Activated effector memory CD4-positive, alpha-beta T cell treated with anti-CD3 and anti-CD28 coated beads, Interleukin-2, amount 50 U/mL, for 16 hours (primary cell): Measurements from ENCODE around the gene ANKS1B.
A peak's percentile ranks its signal among the peaks of the same experiment; 100 is the strongest.
"Not testable (repeated sequence)": the region's sequence is repeated elsewhere in the genome, so short reads cannot be mapped to it uniquely, and the experiment has no call there.

Experiments
- DNase-seq: peaks from one replicate; pipeline ENCODE4 v3.0.0-alpha.2; 2020

The ANKS1B gene

DNA sequence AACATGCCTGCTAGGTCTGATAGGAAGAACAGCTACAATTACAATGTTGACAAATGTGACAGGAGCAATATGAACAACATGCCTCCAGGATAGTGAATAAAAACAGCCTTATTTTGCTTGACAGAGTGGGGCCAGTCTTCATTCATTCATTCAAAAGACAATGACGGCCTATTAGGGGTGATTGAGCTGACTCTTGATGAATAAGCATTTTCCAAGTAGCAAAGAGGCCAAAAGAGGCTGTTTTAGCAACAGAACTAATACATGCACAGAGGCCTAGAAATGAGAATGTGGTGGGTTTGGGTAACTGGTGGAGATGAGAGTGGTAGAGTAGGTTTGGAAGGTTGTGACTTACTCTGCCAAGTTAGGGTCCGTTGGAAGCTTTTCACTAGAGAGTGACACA, 1201.3 kb downstream of the ANKS1B start:
- no peak for DNase-seq

DNA sequence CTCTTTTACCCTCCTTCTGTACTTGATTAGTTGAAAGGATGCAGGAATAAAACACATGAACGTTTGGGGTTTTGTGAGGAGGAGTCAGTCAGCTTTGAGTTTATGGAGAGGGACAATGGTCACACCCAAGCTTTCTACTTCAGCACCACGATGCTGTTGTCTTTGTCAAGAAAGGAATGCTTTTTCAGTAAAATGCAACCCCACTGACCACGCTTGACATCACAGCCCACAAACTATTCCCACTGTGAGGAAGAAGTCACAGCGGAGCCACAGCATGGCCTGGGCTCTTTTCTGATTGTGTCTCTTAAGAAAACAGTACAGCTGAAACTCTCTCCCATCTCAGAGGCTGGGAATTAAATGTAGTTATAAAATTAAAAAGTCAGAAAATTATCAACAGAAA, 1204.5 kb downstream of the ANKS1B start:
- no peak for DNase-seq

DNA sequence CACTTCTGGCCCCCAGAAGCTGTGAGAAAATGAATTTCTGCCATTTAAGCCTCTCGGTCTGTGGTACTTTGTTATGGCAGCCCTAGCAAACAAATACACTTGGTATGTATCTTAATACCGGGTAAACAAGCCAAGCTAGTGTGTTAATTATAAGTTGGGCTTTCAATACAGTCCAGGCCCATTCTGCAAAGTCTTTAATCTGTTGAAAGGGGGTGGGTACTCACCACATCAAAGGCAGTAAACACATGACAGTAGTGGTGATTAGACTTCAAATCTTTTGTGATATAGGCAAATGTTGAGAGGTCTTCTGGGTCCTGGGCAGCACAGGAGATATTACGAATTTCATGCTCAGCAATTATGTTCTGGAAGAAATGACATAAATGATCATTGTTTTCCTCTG, 1211.9 kb downstream of the ANKS1B start:
- no peak for DNase-seq

DNA sequence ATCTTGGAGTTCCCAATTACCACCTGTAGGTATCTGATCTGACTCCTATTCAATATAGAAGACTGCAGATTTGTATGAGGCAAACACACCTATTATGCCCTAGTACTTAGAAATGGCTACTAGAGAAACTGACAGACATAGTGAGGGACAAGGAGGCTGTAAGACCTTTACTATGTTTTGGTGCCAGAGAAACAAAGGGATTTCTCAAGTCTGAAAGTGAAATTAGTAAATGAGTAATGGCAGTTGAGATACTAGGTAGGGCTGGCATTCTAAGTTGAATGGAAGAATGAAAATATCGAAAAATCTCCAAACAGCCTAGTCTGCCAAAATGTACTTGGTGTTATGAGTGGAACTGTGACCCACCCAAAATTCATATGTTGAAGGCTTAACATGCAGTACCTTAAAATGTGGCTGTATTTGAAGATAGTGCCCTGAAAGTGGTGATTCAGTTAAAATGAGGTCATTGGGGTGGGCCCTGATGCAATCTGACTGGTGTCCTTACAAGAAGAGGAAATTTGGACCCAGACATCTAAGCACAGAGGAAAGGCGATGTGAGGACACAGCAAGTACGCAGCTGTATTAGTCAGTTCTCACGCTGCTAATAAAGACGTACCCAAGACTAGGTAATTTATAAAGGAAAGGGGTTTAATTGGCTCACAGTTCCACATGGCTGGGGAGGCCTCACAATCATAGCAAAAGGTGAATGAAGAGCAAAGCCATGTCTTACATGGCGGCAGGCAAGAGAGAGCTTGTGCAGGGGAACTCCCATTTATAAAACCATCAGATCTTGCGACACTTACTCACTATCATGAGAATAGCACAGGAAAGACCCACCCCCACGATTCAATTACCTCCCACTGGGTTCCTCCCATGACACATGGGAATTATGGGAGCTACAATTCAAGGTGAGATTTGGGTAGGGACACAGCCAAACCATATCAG, 1212.7 kb downstream of the ANKS1B start:
- DNase-seq, result no peak

DNA sequence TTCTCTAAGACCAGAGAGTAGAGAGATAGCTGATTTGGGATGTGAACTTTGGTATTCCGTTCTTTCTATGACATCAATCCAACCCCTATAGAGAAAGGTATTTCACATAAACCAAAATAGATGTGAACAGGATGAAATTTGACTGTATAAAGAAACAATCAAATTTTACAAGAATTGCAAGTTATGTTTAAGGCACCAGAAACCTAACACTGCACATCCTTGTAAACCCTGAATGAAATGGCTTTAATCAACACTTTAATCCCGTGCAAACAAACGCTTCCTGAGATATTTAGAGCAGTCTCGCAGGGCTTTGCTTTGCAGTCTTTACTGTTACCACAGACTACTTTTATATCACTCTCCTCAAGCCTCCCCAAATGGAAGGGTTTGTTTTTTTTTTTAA, 1214.5 kb downstream of the ANKS1B start:
- no peak for DNase-seq

DNA sequence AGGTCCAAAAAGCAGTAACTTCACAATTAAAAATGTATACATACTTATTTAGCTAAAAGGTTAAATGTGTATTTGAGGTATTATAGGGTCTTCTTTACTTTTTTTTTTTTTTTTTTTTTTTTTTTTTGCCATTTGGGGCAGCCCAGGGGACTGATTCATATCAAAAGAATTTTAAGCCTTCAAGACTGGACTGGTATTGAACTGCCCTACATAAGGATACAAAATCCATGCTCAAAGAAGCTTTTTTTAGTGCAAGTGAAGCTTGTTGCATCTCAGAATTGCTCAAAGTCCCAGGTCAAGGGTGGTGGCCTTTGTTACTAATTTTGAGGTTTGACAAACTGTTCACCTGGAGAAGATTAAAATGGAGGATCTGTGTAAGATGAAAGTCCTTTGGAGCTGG, 1215.7 kb downstream of the ANKS1B start:
- no peak for DNase-seq

DNA sequence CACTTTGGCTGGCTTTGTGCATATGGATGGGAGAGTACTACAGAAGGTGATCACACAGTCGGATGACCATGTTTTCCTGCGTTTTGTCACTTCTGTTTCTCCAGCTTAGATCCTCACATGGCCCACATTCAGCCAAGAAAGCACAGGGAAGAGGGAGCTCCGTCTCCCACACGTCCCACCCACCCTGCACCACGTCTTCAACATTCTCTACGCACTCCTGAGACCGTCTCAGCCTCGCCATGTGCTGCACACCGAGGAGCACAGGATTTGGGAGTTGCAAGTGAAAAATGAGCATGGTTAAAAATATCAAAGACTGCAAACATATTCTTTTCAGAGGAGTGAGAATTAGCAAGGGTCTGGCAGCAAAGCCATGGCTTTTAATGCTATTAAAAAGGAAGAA, 1217.5 kb downstream of the ANKS1B start:
- no peak for DNase-seq

DNA sequence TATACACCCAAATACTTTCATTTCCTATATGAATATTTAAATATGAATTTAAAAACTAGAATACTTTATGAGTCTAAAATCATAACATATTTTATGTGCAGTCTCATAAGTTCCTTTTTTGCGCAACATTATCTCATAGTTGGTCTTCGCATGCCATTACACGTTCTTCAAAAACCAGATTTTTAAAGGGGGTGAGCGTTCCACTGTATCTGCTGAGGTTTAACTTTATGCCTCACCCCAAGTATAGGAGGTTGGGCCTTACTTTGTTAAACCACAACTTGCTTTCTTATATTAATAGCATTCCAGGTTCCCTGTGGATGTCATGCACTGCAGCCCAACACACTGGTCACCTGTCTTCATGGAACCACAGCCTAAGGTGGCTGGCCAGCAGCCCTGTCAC, 1221.1 kb downstream of the ANKS1B start:
- DNase-seq, result no peak

DNA sequence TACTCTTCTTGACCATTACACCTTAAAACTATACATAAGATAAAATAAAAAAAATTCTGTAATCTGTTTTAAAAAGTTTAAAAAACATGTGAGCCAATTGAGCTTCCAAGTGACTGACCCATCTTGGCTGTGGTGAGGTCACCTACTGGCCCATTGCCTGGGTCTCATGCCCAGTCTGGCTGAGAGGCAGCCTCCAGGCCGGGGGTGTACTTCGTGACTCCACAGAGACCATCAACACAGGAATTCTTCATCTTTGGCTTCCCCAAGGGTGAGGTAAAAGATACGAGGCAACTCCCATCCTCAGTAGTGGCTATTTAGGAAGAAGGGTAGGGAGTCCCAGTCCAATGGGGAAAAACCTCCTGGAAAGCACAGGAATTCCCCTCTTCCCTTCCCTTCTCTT, 1226.4 kb downstream of the ANKS1B start:
- no peak for DNase-seq

DNA sequence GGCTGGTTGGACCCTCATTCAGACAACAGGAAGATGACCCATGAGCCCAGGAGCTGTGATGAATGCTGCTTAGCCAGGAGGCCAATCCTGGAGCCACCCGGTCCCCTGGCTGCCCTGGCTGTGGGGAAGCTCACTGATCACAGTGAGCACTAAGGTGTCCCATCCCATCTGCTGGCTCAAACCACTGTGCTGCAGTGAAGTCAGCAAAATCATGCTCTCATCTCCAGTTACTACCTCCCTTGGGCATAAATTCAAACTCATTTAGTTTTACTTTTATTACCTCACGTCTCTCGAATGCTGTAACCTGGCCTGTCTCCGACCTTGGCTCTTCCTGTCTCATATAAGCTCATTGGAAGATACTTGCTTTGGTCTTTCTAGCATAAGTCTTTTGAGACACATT, 1227.3 kb downstream of the ANKS1B start:
- no peak for DNase-seq

DNA sequence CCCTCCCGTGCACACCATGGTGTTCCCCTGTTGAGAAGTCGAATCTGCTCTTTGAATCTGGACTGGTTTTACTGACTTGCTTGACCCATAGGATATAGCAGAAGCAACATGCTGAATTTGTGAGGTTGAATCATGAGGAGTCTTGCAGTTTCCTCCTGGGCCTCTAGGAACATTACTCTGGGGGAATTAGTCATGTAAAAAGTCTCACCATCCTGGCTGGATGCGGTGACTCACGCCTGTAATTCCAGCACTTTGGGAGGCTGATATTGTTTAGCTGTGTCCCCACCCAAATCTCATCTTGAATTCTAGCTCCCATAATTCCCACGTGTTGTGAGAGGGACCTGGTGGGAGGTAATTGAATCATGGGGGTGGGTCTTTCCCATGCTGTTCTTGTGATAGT, 1228.9 kb downstream of the ANKS1B start:
- not testable (repeated sequence) for DNase-seq

DNA sequence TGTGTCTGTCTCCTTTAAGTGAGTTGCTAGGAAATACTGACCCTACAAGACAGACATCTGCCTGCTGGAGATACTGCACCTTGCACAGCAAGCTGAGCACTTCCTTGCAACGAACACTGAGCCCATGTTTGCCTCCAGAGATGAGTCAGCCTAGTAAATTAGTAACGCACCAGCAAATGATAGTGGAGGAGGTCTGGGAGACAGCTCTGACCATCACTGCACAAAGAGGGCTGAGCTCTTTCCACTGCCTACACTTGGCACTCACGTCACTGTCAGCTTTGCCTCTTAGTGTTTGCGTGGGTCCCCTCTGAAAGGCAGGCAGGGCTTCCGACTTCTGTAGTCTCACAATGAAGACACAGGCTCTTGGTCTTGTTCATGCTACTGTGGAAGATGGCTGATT, 1230.6 kb downstream of the ANKS1B start:
- DNase-seq, result no peak

DNA sequence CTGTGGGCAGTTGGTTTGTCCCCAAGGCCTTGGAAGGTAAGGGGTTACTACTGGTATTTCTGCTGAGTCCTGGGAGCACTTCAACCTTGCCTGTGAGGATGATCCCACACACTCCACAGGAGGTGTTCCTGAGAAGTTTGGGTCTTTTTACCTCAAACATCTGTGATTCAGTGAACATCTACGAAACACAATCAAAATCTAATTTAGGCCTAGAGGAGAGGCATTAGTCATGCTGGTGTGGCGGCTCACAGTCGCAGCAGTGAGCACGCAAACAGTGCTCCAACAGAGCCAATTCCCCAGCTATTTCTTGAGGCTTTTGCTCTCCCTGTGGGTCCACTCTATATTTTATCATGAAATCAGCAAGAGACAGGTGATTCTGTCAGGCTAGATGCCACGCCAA, 1232.0 kb downstream of the ANKS1B start:
- DNase-seq, result no peak

DNA sequence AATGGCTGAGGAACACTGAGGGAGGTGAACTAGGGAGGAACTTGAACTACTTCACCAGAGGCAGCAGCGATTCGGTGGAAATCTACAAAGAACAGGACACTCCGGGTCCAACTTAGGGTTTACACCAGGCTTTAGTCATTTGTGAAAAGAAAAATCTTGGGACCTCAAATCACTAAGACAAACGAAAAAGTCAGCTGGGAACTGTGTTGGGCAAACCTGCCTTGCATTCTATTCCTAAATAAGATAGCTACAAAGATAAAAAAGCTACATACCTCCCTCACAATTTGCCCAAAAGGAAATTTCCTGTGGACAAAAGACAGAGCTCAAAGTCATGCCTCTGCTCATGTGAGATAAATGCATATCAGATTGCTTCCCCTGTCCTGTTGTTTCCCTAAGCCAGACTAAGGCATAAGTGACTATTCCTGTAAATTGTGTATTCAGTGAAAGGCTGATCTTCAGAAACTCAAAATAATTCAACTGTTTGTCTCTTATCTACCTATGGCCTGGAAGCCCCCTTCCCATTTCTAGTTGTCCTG, 1233.1 kb downstream of the ANKS1B start:
- DNase-seq, result no peak

DNA sequence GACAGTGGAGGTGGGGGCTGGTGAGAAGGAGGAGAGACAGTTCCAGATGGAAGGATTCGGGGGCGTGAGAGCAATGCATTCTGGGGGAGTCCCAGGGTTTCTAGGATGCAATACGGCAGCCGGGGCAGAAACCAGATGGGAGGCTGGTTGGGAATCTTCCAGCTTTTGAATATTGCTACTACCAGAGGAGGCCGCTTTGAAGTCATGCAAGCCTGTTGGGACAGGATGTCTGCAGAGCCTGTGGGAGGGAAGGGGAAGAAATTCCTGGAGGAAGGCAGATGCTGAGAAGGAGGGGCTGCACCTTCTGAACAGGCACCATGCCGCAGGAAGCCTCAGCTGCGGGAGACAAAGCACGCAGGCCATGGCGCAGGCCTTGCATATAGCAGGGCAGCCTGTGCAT, 1234.2 kb downstream of the ANKS1B start:
- DNase-seq, result no peak

DNA sequence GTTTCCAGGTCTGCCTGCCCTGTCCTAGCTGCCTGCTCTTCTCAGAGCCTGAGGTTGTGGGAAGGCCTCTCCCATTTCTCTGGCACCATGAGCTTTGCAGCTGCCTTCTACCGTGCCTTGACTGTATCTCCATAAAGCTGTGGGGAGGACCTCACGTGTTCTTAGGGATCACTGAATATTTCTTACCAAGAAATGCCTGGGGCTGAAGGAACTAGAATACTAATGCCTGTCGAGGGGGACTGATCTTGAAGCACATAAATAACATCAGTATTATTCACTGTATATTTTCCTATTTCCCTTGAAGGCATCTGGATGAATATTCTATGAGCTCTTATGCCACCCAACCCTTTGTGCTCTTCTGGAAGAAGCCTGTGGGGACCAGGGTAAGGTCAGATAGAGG, 1236.3 kb downstream of the ANKS1B start:
- no peak for DNase-seq

DNA sequence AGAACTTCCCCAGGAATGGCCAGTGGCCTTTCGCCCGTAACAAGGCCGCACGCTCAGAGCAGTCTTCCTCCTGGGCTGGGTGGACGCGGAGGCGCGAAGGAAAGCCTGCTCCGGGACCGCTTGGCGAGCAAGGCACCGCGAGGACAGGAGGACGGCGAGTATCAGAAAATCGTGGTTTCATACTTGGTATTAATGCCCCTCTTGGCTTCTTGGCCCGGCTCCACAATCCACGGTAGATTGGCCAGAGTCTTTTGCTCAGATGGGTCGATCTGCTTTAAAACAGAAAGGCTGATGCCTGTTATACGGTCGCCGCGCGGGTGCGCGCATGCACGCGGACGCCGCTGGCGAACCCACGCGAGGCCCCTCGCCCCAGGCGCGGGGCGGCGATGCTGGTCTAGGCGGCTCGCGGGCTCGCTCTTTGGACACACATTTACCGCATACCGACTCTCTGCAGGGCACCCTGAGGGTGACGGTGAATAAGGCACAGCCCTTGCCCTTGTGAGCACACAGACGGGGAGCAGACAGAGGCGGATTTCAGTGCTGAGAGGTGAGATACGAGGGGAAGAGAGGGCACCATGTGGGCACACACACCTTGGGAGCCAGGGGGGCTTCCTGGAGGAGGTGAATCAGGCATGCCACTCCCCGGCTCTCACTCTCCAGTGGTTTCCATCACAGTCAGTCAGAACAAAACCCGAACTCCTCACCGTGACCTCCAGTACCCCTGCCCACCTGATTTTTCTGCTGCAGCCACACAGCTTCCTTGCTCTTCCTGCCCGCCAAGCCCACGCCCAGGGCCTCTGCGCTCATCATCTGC, 1239.0 kb downstream of the ANKS1B start:
- peak; percentile 78 for DNase-seq

DNA sequence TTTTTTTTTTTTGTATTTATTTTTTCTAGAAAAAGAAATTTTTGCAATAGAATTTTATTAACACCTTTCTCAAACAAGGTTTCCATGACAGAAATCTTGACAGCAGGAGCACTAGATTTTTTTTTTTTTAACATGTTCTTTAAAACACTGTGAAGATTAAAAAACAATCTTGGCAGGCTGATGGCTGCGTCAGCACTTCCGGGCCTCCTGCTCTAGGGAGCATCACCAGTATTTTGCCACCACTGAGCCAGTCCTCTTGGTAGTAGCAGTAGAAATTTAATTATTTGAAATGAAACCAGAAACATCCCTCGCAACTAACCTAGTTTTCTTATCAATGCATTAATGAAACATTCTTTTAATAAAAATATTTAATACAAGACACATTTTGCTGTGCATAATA, 1240.1 kb downstream of the ANKS1B start:
- peak; percentile 74 for DNase-seq

DNA sequence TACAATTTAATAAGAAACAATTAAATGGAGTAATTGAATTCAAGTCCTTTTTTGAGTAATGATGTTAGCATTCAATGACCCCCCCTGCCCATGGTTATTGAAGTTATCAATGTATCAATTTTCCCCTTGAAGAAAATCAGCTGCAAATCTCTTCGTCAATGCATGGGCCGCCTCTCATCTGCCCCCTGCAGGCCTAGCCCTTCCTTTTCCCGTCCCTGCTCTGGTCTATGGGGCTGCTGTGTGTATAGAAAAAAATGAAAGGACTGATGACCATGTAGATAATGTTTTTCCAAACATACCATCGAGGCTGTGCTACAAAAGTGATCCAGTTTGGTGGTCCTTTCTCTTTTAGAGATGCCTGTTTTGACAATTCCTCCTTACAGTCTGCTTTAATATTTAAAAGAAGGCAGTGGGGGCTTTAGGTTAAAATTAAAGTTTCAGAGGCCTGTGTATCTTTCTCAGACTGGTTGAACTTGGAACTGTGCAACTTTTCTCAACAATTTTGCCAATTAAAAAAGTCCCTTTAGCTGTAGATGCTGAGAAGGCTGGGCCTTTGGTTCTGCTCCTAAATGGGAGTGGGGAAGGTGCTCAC, 1241.3 kb downstream of the ANKS1B start:
- DNase-seq, result peak; percentile 77

DNA sequence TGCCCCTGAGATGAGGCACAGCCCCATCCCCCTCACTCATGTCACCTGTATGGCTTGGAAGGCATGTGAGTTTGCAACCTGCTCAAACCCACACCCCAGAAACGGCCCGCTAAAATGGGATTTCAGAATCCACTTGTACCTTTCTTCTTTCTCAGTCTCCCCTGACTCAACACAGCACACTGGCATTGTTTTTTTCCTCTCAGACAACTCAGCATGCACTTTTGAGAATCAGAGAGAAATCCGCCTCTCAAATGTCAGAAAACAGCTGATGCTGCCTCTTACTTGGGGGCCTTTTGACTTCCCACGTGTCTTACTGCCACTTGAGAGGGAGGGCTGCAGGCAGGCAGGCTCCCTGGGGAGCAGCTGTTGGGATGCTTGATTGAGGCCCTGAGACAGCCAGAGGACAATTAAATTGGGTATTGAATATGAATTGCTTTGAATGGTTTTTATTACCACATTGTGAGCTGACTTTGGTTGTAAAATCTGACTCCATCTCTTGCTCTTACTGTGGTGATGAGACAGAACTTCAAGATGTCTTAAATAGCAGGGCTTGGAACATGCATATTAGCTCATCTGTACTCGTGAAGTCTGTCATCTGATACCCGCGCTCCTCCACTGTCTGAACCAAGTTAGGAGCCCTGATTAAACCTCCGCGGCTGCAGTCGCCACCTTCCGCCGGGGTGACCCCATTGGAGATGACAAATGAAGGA, 1243.0 kb downstream of the ANKS1B start:
- DNase-seq, result no peak

DNA sequence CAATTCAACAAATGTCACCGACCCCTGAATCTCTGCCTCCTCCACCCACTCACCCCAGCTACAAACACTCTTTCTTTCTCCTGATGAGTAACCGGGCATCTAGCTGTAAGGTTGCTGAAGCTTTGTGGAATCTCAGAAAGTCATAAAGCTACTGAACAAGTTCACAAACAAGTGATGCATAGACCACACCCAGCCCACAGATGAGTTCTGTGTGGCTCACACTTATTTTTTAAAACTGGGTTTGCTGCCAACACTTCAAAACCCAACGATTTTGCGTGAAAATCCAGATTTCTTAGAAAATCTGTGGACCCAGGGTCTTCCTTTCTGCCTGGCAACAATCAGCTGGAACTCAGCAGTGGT, 1243.6 kb downstream of the ANKS1B start:
- no peak for DNase-seq

DNA sequence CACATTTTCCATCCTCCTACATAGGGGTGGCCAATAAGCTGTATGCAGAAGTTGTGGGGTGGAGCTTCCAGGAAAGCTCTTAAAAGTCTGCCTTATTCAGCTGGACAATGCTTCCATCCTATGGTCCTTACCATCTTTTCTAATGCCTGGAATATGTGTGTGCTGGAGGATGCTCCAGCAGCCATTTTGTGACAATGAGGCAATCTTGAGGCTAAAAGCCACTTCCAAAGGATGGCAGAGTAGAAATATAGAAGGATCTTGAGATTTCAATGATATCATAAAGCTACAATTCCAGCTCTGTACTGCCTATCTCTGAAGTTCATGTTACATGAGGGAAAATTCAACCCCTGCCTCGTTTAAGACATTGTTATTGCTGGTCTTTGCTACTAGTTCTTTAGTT, 1244.0 kb downstream of the ANKS1B start:
- DNase-seq, result no peak

DNA sequence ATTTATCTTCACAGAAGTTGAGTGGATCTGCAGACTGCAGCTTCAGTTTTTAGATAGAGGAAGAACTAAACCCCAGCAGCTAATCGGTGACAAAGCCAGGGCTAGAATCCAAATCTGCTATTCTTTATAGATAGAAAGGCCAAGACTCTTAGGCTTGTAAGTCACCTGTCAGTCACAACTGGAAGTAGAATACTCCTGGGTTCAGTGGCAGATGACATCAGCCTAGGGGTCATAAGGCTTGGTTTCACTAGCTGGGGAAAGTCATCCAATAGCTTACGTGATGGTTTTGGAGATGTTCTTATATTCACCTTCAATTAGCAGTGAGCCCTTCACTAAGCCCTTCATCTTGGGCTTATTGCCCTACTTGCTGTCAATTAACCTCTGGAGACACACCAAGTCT, 1246.2 kb downstream of the ANKS1B start:
- no peak for DNase-seq
